SK-N-SH (cell line): Measurements from ENCODE around the gene AGBL3.

Source experiments
- EP300 ChIP-seq, 2 experiments: IDR thresholded peaks; 2 replicates each; pipeline versions ENCODE4 v1.4.0 to v1.6.1; 2012; ENCODE audit warnings: borderline replicate concordance in 1 of 2, low read depth in 1 of 2, low read length in 1 of 2
- EZH2phosphoT487 ChIP-seq: fragments of 200-600 bp; sonication (generic); IDR thresholded peaks from 2 replicates; pipeline ENCODE4 v1.6.1; 2017; ENCODE audit warnings: low read depth, mixed run types, mild to moderate bottlenecking, antibody characterized with exemption, moderate library complexity, borderline replicate concordance
- GABPA ChIP-seq: IDR thresholded peaks from 2 replicates; pipeline ENCODE4 v1.4.0; 2012; ENCODE audit warnings: low read depth, mild to moderate bottlenecking
- GATA2 ChIP-seq: sonication (generic); formaldehyde crosslinking; IDR thresholded peaks from 2 replicates; pipeline ENCODE4 v1.5.0; 2020; ENCODE audit warnings: mild to moderate bottlenecking, missing genetic modification reagents
- NFIC ChIP-seq: IDR thresholded peaks from 2 replicates; pipeline ENCODE4 v1.4.0; 2012; ENCODE audit warnings: borderline replicate concordance
- RCOR1 ChIP-seq: fragments of 150-350 bp; IDR thresholded peaks from 2 replicates; pipeline ENCODE4 v1.6.1; 2017; ENCODE audit warnings: antibody characterized with exemption, low read length
- RFX5 ChIP-seq: IDR thresholded peaks from 2 replicates; pipeline ENCODE4 v1.6.1; 2012; ENCODE audit warnings: mild to moderate bottlenecking, improper control_type of control experiment, low read length
- SMC3 ChIP-seq: IDR thresholded peaks from 2 replicates; pipeline ENCODE4 v1.6.1; 2012; ENCODE audit warnings: low read depth, low read length, improper control_type of control experiment
- YY1 ChIP-seq: IDR thresholded peaks from 2 replicates; pipeline ENCODE4 v1.4.0; 2012; ENCODE audit warnings: low read depth, mild to moderate bottlenecking
- TF ChIP-seq, protein P1 (sequence below): fragments of 200-600 bp; sonication (generic); IDR thresholded peaks from 2 replicates; pipeline ENCODE4 v1.6.1; 2017; ENCODE audit warnings: antibody characterized with exemption, mild to moderate bottlenecking, moderate library complexity
- TF ChIP-seq, protein P2 (sequence below): IDR thresholded peaks from 2 replicates; pipeline ENCODE4 v1.4.0; 2012; ENCODE audit warnings: low read depth, borderline replicate concordance

DNA sequence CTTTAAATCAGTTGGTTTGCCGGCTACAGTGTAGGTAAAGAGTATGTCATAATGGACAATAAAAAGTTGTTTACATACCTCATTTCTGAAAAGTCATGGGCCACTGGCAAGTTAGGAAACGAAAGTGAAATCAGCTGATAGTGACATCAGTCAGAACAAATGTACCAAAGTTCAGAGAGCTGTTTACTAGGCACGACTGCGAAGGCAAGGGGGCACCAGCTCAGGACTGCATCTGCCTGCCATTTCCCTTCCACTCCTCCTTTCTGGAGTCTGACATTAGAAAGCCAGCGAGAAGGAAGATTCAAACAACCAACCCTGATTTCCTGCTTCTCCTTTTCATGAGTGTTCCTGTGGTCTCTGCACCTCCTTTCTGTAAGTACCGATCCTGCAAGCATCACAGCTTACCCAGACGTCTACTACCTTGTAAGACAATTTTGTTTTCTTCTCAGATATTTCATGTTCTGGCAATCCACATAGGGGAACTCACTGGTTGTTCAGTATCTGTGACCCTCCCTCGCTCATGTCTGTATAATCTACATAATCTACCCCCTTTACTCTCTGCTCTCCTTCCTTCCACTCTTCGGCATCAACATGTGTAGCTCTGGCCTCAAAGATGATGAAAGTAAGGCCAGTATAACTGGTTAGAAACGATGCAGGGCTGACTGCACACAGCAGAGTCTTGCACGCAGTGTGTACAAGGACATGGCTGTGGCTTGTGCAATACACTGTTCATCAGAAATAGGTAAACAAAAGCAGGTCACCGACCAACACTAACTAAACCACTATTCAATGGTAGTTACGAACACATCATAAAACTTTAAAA, 161.8 kb downstream of the AGBL3 start, which contains the start of gene TMEM140:
- TF ChIP-seq, protein P1, sequence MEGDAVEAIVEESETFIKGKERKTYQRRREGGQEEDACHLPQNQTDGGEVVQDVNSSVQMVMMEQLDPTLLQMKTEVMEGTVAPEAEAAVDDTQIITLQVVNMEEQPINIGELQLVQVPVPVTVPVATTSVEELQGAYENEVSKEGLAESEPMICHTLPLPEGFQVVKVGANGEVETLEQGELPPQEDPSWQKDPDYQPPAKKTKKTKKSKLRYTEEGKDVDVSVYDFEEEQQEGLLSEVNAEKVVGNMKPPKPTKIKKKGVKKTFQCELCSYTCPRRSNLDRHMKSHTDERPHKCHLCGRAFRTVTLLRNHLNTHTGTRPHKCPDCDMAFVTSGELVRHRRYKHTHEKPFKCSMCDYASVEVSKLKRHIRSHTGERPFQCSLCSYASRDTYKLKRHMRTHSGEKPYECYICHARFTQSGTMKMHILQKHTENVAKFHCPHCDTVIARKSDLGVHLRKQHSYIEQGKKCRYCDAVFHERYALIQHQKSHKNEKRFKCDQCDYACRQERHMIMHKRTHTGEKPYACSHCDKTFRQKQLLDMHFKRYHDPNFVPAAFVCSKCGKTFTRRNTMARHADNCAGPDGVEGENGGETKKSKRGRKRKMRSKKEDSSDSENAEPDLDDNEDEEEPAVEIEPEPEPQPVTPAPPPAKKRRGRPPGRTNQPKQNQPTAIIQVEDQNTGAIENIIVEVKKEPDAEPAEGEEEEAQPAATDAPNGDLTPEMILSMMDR: no peak
- TF ChIP-seq, protein P2, sequence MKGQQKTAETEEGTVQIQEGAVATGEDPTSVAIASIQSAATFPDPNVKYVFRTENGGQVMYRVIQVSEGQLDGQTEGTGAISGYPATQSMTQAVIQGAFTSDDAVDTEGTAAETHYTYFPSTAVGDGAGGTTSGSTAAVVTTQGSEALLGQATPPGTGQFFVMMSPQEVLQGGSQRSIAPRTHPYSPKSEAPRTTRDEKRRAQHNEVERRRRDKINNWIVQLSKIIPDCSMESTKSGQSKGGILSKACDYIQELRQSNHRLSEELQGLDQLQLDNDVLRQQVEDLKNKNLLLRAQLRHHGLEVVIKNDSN: no peak
- no peak for TF ChIP-seq EP300 (IDR thresholded peaks at IDR 0.05; ENCODE audit: borderline replicate concordance in 1 of 2, low read depth in 1 of 2, low read length in 1 of 2)
- TF ChIP-seq RCOR1: no peak
- no peak for TF ChIP-seq SMC3
- no peak for TF ChIP-seq NFIC
- no peak for TF ChIP-seq GATA2 (CRISPR knock-in tag)
- TF ChIP-seq YY1: no peak
- TF ChIP-seq RFX5: no peak
- TF ChIP-seq GABPA: no peak
- no peak for TF ChIP-seq EZH2phosphoT487
